ENCODE data around the gene RIC3. TPM values are rescaled to one million over a fixed set of nuclear protein-coding genes. Genes with fewer than 3 reads are reported as not detected.
"Not testable (repeated sequence)": the region's sequence is repeated elsewhere in the genome, so short reads cannot be mapped to it uniquely, and the experiment has no call there.

RIC3 gene
- total RNA-seq, 6 donors from 2014 or later = 8.2 to 44.0 (median 12.2) TPM

DNA sequence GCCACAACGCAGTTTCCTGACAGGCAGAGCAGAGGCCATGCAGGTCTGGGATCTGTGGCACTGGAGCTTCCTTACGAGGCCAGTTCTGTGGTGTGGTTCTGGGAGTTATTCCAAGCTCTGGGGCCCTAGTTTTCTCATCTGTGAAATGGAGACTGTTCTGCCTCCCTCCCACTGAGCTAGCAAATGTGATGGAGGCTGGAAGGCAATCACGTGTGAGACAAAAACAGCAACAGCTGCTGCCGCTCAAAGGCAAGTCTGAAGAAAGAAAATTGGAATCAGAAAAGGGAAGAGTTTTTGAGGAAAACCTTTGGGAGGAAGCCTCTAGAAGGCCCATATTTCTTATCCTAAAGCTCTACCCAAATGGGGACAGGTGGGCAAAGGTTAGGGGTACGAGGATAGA, 8.3 kb upstream of the RIC3 start:
- H3K36me3 ChIP-seq = no peaks in the 10 kb centered on the region
- TF ChIP-seq POLR2AphosphoS5 (IDR thresholded peaks at IDR 0.05) (no peak), POLR2A (IDR thresholded peaks at IDR 0.05) (no peak), EP300 (IDR thresholded peaks at IDR 0.05) (no peak)
- TF ChIP-seq, protein P1, sequence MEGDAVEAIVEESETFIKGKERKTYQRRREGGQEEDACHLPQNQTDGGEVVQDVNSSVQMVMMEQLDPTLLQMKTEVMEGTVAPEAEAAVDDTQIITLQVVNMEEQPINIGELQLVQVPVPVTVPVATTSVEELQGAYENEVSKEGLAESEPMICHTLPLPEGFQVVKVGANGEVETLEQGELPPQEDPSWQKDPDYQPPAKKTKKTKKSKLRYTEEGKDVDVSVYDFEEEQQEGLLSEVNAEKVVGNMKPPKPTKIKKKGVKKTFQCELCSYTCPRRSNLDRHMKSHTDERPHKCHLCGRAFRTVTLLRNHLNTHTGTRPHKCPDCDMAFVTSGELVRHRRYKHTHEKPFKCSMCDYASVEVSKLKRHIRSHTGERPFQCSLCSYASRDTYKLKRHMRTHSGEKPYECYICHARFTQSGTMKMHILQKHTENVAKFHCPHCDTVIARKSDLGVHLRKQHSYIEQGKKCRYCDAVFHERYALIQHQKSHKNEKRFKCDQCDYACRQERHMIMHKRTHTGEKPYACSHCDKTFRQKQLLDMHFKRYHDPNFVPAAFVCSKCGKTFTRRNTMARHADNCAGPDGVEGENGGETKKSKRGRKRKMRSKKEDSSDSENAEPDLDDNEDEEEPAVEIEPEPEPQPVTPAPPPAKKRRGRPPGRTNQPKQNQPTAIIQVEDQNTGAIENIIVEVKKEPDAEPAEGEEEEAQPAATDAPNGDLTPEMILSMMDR (IDR thresholded peaks at IDR 0.05) = no peak
- no peaks in the 10 kb centered on the region for H3K4me1 ChIP-seq
- no peaks in the 10 kb centered on the region for H3K27me3 ChIP-seq
- no peak overlapping the region for H3K27ac ChIP-seq
- no peaks in the 10 kb centered on the region for H3K9me3 ChIP-seq
- ATAC-seq (ENCODE audit: low FRiP score in 2 of 2) (no peak), DNase-seq (no peak)
- WGBS, 2 donors = 44 to 55% methylated on average over 5 of the region's 5 CpGs
- no peak overlapping the region for H3K4me3 ChIP-seq

DNA sequence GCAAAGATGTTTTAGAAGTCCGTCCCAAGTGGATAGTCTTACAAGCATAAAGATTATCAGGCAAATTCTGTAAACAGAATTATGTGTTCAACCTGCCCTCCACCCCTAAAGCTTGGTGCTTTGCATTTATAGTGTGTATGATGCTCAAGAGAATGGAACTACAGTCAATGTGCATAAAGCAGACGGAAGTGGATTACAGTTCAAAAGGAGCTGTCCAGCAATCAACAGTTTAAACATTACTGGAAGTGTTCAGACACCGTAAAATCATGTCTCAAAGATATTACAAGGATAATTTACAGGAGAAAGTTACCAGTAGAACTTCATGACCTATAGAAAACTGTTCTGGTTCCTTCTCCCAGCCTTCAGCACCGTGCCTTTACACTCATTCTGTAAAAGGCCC, 1.0 kb downstream of the RIC3 start:
- WGBS, 2 donors = 49 to 51% methylated on average over 4 of the region's 4 CpGs
- DNase-seq (no peak), ATAC-seq (ENCODE audit: low FRiP score in 2 of 2) (no peak)

DNA sequence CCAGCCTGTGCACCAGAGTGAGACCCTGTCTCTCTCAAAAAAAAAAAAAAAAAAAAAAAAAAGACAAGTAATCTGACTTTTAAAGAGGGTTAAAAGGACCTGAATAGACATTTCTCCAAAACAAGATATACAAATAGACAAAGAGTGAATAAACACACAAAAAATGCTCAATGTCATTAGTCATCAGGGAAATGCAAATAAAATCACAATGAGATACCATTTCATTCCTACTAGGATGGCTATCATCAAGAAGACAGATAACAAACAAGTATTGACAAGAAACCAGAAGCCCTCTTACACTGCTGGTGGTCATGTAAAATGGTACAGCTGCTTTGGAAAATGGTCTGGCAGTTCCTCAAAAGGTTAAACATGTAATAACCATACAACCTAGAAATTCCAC, 4.1 kb downstream of the RIC3 start:
- peaks cover 0 to 7% (median 2%) of the 10 kb centered on the region in 4 donors for H3K27me3 ChIP-seq
- H3K4me3 ChIP-seq = no peak overlapping the region
- TF ChIP-seq EP300 (IDR thresholded peaks at IDR 0.05) (no peak), POLR2AphosphoS5 (IDR thresholded peaks at IDR 0.05) (no peak), POLR2A (IDR thresholded peaks at IDR 0.05) (no peak)
- TF ChIP-seq, protein P1 (IDR thresholded peaks at IDR 0.05) = no peak
- H3K27ac ChIP-seq = no peak overlapping the region
- no peak for DNase-seq
- ATAC-seq (ENCODE audit: low FRiP score in 2 of 2) = no peak
- H3K36me3 ChIP-seq = no peaks in the 10 kb centered on the region
- H3K4me1 ChIP-seq = peaks cover 0 to 7% (median 3%) of the 10 kb centered on the region in 4 donors
- H3K9me3 ChIP-seq = no peaks in the 10 kb centered on the region

More for the DNA sequence above, 1.0 kb downstream of the RIC3 start:
- no peak overlapping the region for H3K27ac ChIP-seq
- H3K27me3 ChIP-seq = peaks cover 0 to 7% (median 2%) of the 10 kb centered on the region in 4 donors
- H3K4me1 ChIP-seq = peaks cover 0 to 7% (median 3%) of the 10 kb centered on the region in 4 donors
- H3K9me3 ChIP-seq = no peaks in the 10 kb centered on the region
- TF ChIP-seq, protein P1 (IDR thresholded peaks at IDR 0.05) = no peak
- no peak for TF ChIP-seq POLR2A (IDR thresholded peaks at IDR 0.05)
- TF ChIP-seq EP300 (IDR thresholded peaks at IDR 0.05) = no peak
- TF ChIP-seq POLR2AphosphoS5 (IDR thresholded peaks at IDR 0.05) = no peak
- no peaks in the 10 kb centered on the region for H3K36me3 ChIP-seq
- H3K4me3 ChIP-seq = peak overlapping the region in 3 of 4 donors; percentile 46 to 64 (median 58)

DNA sequence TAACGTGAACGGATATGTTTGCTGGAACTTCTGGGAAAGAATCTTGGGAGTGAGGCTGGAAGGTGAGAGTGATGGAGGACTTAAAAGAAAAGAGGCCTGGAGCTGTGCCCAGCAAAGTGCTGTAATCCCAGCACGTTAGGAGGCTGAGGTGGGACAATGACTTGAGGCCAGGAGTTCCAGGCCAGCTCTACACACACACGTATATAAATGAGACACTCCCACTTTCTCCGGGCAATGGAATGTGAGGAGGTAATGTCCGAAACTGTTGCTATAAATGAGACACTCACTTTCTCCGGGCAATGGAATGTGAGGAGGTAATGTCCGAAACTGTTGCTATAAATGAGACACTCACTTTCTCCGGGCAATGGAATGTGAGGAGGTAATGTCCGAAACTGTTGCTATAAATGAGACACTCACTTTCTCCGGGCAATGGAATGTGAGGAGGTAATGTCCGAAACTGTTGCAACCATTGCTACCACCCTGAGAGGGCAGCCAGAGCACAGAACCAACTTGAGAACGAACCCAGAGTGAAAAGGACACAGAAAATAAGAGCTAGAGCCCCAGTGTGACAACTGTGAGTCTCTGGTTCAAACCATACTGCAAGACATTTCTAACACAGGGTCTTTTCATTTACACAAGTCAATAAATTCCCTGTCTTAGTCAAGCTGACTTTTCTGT, 7.1 kb downstream of the RIC3 start:
- H3K4me1 ChIP-seq; H3K36me3 ChIP-seq; ATAC-seq (ENCODE audit: low FRiP score in 2 of 2); H3K9me3 ChIP-seq; DNase-seq; H3K27me3 ChIP-seq; H3K4me3 ChIP-seq; H3K27ac ChIP-seq: not testable (repeated sequence)
- 83 to 84% methylated on average over 13 of the region's 13 CpGs for WGBS, 2 donors

DNA sequence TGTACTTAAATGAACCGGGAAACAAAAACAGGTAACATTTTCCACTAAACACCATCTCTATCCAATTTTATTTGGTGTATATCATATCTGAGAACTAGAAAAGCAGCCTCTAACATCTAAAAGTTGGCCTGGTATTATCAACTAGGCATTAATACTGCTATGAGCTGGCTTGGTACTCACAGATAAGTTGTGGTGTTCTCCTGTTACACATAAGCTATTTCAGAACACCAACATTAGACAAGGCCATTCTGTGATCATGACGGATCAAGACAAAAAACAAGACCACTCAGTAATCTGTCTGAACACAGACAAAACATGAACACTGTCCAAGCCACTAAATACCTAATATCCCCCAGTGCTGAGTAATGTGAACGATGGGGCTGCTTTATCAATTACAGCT, 11.9 kb downstream of the RIC3 start:
- DNase-seq (no peak), ATAC-seq (ENCODE audit: low FRiP score in 2 of 2) (no peak)
- Histone ChIP-seq H3K4me3 (no peak overlapping the region), H3K4me1 (no peaks in the 10 kb centered on the region), H3K36me3 (no peaks in the 10 kb centered on the region), H3K27me3 (no peaks in the 10 kb centered on the region), H3K9me3 (no peaks in the 10 kb centered on the region), H3K27ac (no peak overlapping the region)
- no peak for TF ChIP-seq POLR2AphosphoS5 (IDR thresholded peaks at IDR 0.05)
- WGBS, 2 donors = 87% methylated on average over 3 of the region's 3 CpGs

DNA sequence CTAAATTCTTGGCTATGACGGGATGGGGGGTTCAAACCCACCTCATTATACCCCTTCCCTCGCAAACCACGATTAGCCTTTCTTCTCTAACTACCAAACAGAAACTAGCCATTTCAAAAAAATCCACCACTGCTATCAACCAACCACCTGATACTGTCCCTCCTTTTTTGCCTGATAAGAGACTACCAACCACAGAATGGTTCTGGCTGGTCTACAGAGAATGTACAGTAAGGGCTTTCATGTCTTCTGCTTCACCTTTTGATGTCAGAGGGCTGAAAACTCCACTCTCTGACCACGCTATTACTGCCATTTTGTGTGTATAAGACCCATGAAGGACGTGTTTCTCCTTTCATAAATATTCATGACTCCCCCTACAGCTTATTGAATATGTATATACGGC, 19.1 kb downstream of the RIC3 start:
- ATAC-seq (ENCODE audit: low FRiP score in 2 of 2) (no peak), DNase-seq (no peak)
- H3K27me3 ChIP-seq = no peaks in the 10 kb centered on the region
- WGBS, 2 donors = 86 to 87% methylated on average over 6 of the region's 6 CpGs
- TF ChIP-seq, protein P1 (IDR thresholded peaks at IDR 0.05) = no peak
- TF ChIP-seq POLR2A (IDR thresholded peaks at IDR 0.05) (no peak), POLR2AphosphoS5 (IDR thresholded peaks at IDR 0.05) (no peak), EP300 (IDR thresholded peaks at IDR 0.05) (no peak)
- H3K4me1 ChIP-seq = no peaks in the 10 kb centered on the region
- H3K36me3 ChIP-seq = no peaks in the 10 kb centered on the region
- H3K9me3 ChIP-seq = no peaks in the 10 kb centered on the region
- no peak overlapping the region for H3K27ac ChIP-seq
- H3K4me3 ChIP-seq = no peak overlapping the region
